Measurements from ENCODE around the gene LMO4.

- no peak for TF ChIP-seq CTCF (IDR thresholded peaks at IDR 0.05; ENCODE audit: insufficient read depth, low read length, poor library complexity, severe bottlenecking)
- TF ChIP-seq EZH2phosphoT487 (conservative IDR thresholded peaks at IDR 0.05; ENCODE audit: low read length) = no peak
These were observed 32.5 kb upstream of the LMO4 start for GRCh38 chr1:87296206-87296605.
